HepG2 (cell line): Measurements from ENCODE around the gene ANKRD39.

ENCODE experiments used
- CTCF ChIP-seq: sonication (generic); formaldehyde crosslinking; IDR thresholded peaks from 2 replicates; pipeline ENCODE4 v1.5.0; 2020; ENCODE audit warnings: mild to moderate bottlenecking, missing genetic modification reagents, moderate library complexity
- FOXA3 ChIP-seq: IDR thresholded peaks from 2 replicates; pipeline ENCODE4 v1.6.1; 2016; ENCODE audit warnings: missing genetic modification reagents, missing compliant biosample characterization
- MAFF ChIP-seq: IDR thresholded peaks from 2 replicates; pipeline ENCODE4 v1.6.1; 2011; ENCODE audit warnings: low read depth, low read length, improper control_type of control experiment
- NFYB ChIP-seq: sonication (generic); formaldehyde crosslinking; IDR thresholded peaks from 2 replicates; pipeline ENCODE4 v1.4.0; 2020; ENCODE audit warnings: missing genetic modification reagents
- NR3C1 ChIP-seq: sonication (generic); formaldehyde crosslinking; IDR thresholded peaks from 2 replicates; pipeline ENCODE4 v1.4.0; 2020; ENCODE audit warnings: missing genetic modification reagents
- TCF12 ChIP-seq, 2 experiments: fragments of 450-650 bp in 1 of 2; sonication (generic) in 1 of 2; formaldehyde crosslinking in 1 of 2; IDR thresholded peaks; 2 replicates each; pipeline versions ENCODE4 v1.6.1 to v1.8.0; 2017 to 2022; ENCODE audit warnings: antibody characterized with exemption in 1 of 2, mild to moderate bottlenecking in 1 of 2, missing genetic modification reagents in 1 of 2, moderate library complexity in 1 of 2
- ZBTB34 ChIP-seq: sonication (generic); formaldehyde crosslinking; IDR thresholded peaks from 2 replicates; pipeline ENCODE4 v1.8.0; 2022; ENCODE audit warnings: mild to moderate bottlenecking, missing genetic modification reagents
- ZNF704 ChIP-seq: sonication (generic); formaldehyde crosslinking; IDR thresholded peaks from 2 replicates; pipeline ENCODE4 v1.8.1; 2023; ENCODE audit warnings: mild to moderate bottlenecking, inconsistent platforms, moderate library complexity, missing genetic modification reagents, borderline replicate concordance
- TF ChIP-seq, protein P1 (sequence below): sonication (generic); formaldehyde crosslinking; IDR thresholded peaks from 2 replicates; pipeline ENCODE4 v1.5.1; 2020; ENCODE audit warnings: missing genetic modification reagents, mild to moderate bottlenecking, borderline replicate concordance

DNA sequence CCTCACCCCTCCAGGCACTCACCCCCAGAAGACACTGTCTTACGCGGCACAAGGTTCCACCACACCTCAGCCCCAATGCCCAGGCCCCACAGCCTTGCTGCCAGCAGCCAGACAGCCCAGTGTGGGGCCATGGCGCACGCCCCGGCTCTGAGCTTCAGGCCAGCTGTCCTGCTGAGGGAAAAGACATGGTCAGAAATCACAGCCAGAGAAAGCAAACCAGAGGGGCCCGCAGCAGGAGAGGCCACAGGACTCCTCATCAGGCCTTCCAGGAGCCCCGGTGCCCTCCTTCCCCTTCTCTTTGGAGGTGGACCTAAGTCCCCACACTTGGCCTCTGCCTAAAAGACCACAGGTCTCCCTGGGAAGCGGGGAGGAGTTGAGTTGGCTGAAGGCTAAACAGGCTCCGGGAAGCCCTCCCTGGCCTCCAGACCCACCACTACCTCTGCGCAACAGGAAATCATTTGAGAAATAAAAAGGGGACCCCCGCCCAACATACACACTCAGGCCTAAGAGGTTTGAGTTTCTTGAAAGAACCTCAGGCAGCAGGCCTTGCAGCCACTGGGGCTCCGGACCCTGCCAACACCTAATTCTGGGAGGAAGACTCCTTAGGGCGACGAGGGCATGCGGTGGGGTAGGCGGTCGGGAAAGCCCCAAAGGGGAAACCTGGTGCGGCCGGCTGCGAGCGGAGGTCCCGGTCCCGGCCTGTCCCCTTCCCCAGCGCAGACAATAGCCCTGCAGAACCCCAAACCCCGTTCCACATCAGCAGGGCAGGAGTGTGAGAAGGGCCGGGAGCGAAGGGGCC, 10.1 kb upstream of the ANKRD39 start:
- TF ChIP-seq TCF12 (IDR thresholded peaks at IDR 0.05) = no peak
- no peak; the same call in 1 of the 2 replicates for TF ChIP-seq TCF12 (CRISPR knock-in tag; IDR thresholded peaks at IDR 0.05)
- no peak for TF ChIP-seq CTCF
- no peak for TF ChIP-seq MAFF
- TF ChIP-seq NR3C1 (CRISPR knock-in tag) = no peak
- TF ChIP-seq FOXA3 (CRISPR knock-in tag) = no peak
- no peak for TF ChIP-seq ZNF704 (CRISPR knock-in tag)
- TF ChIP-seq, protein P1, sequence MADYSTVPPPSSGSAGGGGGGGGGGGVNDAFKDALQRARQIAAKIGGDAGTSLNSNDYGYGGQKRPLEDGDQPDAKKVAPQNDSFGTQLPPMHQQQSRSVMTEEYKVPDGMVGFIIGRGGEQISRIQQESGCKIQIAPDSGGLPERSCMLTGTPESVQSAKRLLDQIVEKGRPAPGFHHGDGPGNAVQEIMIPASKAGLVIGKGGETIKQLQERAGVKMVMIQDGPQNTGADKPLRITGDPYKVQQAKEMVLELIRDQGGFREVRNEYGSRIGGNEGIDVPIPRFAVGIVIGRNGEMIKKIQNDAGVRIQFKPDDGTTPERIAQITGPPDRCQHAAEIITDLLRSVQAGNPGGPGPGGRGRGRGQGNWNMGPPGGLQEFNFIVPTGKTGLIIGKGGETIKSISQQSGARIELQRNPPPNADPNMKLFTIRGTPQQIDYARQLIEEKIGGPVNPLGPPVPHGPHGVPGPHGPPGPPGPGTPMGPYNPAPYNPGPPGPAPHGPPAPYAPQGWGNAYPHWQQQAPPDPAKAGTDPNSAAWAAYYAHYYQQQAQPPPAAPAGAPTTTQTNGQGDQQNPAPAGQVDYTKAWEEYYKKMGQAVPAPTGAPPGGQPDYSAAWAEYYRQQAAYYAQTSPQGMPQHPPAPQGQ (CRISPR knock-in tag) = no peak
- TF ChIP-seq NFYB (CRISPR knock-in tag) = peak; percentile 23; the same call in 1 of the 2 replicates
- no peak for TF ChIP-seq ZBTB34 (CRISPR knock-in tag)
